ENCODE results near the gene GPRASP1.
"Not testable (repeated sequence)": the region's sequence is repeated elsewhere in the genome, so short reads cannot be mapped to it uniquely, and the experiment has no call there.

Gene GPRASP1

GRCh38 chrX:102651242-102652011 lies at the start of gene GPRASP1:
Gene GPRASP1, plus strand, starts transcription at chrX:102651483. Its CDS starts 2,431 bp downstream, at chrX:102653914.
- peak; percentile 47 for DNase-seq

GRCh38 chrX:102604327-102604726 lies 47.0 kb upstream of the GPRASP1 start:
- DNase-seq, result no peak

- no peak for DNase-seq
Observed at GRCh38 chrX:102606115-102606514, 45.2 kb upstream of the GPRASP1 start.

GRCh38 chrX:102610905-102611304 lies 40.4 kb upstream of the GPRASP1 start:
- no peak for DNase-seq

GRCh38 chrX:102624105-102624504 lies 27.2 kb upstream of the GPRASP1 start:
- no peak for DNase-seq

- DNase-seq, result no peak
Observed at GRCh38 chrX:102627640-102628039, 23.6 kb upstream of the GPRASP1 start.

GRCh38 chrX:102637561-102637960 lies 13.7 kb upstream of the GPRASP1 start:
- no peak for DNase-seq

GRCh38 chrX:102650903-102651241 lies 411 bp upstream of the GPRASP1 start:
- no peak for DNase-seq

- peak; percentile 40 for DNase-seq
Observed at GRCh38 chrX:102652031-102652688, 877 bp downstream of the GPRASP1 start.

GRCh38 chrX:102654696-102655095 lies 3.4 kb downstream of the GPRASP1 start:
- DNase-seq, result no peak

GRCh38 chrX:102658556-102658955 lies 7.3 kb downstream of the GPRASP1 start:
- DNase-seq, result no peak

GRCh38 chrX:102659790-102660757 lies 8.8 kb downstream of the GPRASP1 start:
- DNase-seq, result peak; percentile 66

- DNase-seq, result not testable (repeated sequence)
Observed at GRCh38 chrX:102663820-102664219, 12.5 kb downstream of the GPRASP1 start.

GRCh38 chrX:102667034-102667433 lies 15.8 kb downstream of the GPRASP1 start:
- DNase-seq, result not testable (repeated sequence)

GRCh38 chrX:102669526-102669925 lies 18.2 kb downstream of the GPRASP1 start:
- no peak for DNase-seq

- no peak for DNase-seq
Observed at GRCh38 chrX:102672856-102673255, 21.6 kb downstream of the GPRASP1 start.

GRCh38 chrX:102677479-102677878 lies 26.2 kb downstream of the GPRASP1 start:
- DNase-seq, result not testable (repeated sequence)

GRCh38 chrX:102684772-102685520 lies 33.7 kb downstream of the GPRASP1 start:
- DNase-seq, result no peak

- no peak for DNase-seq
Observed at GRCh38 chrX:102694749-102695148, 43.5 kb downstream of the GPRASP1 start.

- DNase-seq, result no peak
Observed at GRCh38 chrX:102696306-102696705, 45.0 kb downstream of the GPRASP1 start.

GRCh38 chrX:102697494-102697893 lies 46.2 kb downstream of the GPRASP1 start:
- DNase-seq, result no peak
